22Rv1 (cell line): Measurements from ENCODE around the gene NECAB3.
"Not testable (repeated sequence)": the region's sequence is repeated elsewhere in the genome, so short reads cannot be mapped to it uniquely, and the experiment has no call there.

Experiments used
- H3K27ac ChIP-seq: fragments of 450-650 bp; 2 replicates; pipeline ENCODE4 v1.5.1; 2017
- ZFX ChIP-seq: fragments of 450-650 bp; IDR thresholded peaks from 2 replicates; pipeline ENCODE4 v1.6.1; 2017; ENCODE audit warnings: antibody characterized with exemption, borderline replicate concordance
- TF ChIP-seq, protein P1 (sequence below): fragments of 450-650 bp; IDR thresholded peaks from 2 replicates; pipeline ENCODE4 v1.5.1; 2017; ENCODE audit warnings: mild to moderate bottlenecking

Gene NECAB3

GRCh38 chr20:33703498-33704137 lies 29.4 kb upstream of the NECAB3 start:
- no peak overlapping the region for H3K27ac ChIP-seq
- no peak for TF ChIP-seq ZFX
- TF ChIP-seq, protein P1, sequence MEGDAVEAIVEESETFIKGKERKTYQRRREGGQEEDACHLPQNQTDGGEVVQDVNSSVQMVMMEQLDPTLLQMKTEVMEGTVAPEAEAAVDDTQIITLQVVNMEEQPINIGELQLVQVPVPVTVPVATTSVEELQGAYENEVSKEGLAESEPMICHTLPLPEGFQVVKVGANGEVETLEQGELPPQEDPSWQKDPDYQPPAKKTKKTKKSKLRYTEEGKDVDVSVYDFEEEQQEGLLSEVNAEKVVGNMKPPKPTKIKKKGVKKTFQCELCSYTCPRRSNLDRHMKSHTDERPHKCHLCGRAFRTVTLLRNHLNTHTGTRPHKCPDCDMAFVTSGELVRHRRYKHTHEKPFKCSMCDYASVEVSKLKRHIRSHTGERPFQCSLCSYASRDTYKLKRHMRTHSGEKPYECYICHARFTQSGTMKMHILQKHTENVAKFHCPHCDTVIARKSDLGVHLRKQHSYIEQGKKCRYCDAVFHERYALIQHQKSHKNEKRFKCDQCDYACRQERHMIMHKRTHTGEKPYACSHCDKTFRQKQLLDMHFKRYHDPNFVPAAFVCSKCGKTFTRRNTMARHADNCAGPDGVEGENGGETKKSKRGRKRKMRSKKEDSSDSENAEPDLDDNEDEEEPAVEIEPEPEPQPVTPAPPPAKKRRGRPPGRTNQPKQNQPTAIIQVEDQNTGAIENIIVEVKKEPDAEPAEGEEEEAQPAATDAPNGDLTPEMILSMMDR, result no peak

- no peak overlapping the region for H3K27ac ChIP-seq
- no peak for TF ChIP-seq ZFX
- TF ChIP-seq, protein P1, result no peak
These were observed 28.6 kb upstream of the NECAB3 start for GRCh38 chr20:33702861-33703260.

DNA sequence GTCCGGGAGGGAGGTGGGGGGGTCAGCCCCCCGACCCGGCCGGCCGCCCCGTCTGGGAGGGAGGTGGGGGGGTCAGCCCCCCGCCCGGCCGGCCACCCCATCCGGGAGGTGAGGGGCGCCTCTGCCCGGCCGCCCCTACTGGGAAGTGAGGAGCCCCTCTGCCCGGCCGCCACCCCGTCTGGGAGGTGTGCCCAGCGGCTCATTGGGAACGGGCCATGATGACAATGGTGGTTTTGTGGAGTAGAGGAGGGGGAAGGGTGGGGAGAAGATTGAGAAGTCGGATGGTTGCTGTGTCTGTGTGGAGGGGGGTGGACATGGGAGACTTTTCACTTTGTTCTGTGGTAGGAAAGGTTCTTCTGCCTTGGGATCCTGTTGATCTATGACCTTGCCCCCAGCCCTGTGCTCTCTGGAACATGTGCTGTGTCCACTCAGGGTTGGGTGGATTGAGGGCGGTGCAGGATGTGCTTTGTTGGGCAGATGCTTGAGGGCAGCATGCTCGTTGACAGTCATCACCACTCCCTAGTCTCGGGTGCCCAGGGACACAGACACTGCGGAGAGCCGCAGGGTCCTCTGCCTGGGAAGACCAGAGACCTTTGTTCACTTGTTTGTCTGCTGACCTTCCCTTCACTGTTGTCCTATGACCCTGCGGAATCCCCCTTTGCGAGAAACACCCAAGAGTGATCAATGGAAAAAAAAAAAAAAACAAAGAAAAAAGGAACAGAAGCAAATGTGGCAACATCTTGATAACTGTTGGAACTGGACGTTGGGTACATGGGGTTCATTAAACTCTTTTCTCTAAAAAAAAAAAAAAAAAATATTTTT lies 27.6 kb upstream of the NECAB3 start:
- no peak for TF ChIP-seq ZFX
- TF ChIP-seq, protein P1, result no peak
- H3K27ac ChIP-seq, result no peak overlapping the region

DNA sequence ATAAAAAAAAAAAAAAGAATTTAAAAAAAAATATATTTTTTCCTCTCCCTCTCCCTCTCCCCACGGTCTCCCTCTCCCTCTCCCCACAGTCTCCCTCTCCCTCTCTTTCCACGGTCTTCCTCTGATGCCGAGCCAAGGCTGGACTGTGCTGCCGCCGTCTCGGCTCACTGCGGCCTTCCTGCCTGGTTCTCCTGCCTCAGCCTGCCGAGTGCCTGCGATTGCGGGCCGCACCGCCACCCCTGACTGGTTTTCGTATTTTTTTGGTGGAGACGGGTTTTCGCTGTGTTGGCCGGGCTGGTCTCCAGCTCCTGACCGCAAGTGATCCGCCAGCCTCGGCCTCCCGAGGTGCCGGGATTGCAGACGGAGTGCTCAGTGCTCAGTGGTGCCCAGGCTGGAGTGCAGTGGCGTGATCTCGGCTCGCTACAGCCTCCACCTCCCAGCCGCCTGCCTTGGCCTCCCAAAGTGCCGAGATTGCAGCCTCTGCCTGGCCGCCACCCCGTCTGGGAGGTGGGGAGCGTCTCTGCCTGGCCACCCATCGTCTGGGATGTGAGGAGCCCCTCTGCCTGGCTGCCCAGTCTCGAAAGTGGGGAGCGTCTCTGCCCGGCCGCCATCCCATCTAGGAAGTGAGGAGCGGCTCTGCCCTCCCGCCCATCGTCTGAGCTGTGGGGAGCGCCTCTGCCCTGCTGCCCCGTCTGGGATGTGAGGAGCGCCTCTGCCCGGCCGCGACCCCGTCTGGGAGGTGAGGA lies 26.6 kb upstream of the NECAB3 start:
- H3K27ac ChIP-seq, result not testable (repeated sequence)

DNA sequence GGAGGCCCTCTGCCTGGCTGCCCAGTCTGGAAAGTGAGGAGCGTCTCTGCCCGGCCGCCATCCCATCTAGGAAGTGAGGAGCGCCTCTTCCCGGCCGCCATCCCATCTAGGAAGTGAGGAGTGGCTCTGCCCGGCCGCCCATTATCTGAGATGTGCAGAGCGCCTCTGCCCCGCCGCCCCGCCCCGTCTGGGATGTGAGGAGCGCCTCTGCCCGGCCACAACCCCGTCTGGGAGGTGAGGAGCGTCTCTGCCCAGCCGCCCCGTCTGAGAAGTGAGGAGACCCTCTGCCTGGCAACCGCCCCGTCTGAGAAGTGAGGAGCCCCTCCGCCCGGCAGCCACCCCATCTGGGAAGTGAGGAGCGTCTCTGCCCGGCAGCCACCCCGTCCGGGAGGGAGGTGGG lies 24.7 kb upstream of the NECAB3 start:
- H3K27ac ChIP-seq, result not testable (repeated sequence)

- H3K27ac ChIP-seq, result no peak overlapping the region
- TF ChIP-seq, protein P1, result no peak
- no peak for TF ChIP-seq ZFX
These were observed 22.9 kb upstream of the NECAB3 start for GRCh38 chr20:33697129-33697528.

GRCh38 chr20:33696448-33696847 lies 22.2 kb upstream of the NECAB3 start:
- TF ChIP-seq ZFX, result no peak
- TF ChIP-seq, protein P1, result no peak

DNA sequence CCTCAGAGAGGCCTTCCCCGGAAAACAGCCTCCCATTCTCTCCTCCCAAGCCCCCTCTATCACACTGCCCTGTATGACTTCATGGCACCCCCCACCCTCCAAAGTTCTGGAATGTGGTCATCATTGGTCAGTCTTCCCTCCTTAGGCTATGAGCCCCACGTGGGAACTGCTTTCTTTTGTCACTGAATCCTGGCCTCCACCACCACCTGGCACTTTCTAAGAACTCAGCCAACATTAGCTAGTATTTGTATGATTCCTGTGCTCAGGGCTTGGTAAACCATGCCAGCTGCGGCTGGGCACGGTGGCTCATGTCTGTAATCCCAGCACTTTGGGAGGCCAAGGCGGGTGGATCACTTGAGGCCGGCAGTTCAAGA lies 20.4 kb upstream of the NECAB3 start:
- TF ChIP-seq, protein P1, result no peak
- no peak for TF ChIP-seq ZFX
- no peak overlapping the region for H3K27ac ChIP-seq

More at GRCh38 chr20:33696448-33696847, 22.2 kb upstream of the NECAB3 start:
- H3K27ac ChIP-seq, result no peak overlapping the region
